OCI-LY7 (cell line): Measurements from ENCODE around the gene DISC1.

Experiments
- EZH2phosphoT487 ChIP-seq: fragments of 200-600 bp; sonication (generic); IDR thresholded peaks from 2 replicates; pipeline ENCODE4 v1.6.1; 2018; ENCODE audit warnings: low read depth, borderline replicate concordance, mild to moderate bottlenecking, mixed run types, antibody characterized with exemption, low read length, moderate library complexity, mixed read lengths
- TF ChIP-seq, protein P1 (sequence below): fragments of 200-600 bp; sonication (generic); conservative IDR thresholded peaks from 2 replicates; pipeline ENCODE4 v1.5.1; 2014; ENCODE audit warnings: mild to moderate bottlenecking, antibody characterized with exemption, low read length, moderate library complexity, mixed read lengths

DNA sequence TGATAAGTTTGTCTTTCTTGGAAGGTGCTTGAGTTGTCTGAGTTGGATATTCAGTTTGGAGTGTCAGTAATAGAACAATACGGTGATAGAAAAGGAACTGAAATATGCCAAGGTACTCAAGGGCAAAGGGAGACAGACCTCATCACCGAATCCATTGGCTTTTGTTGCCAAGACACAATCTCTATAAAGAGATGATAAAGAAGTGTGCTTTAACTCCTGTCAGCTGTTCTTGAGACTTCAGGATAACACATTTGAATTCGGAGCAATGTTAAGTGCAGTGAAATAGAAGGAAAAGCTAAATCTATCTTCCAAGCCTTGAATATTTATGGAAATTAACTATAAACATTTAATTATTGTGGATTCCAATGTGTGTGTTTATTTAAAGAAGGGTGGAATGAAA lies 194.7 kb downstream of the DISC1 start:
- TF ChIP-seq, protein P1, sequence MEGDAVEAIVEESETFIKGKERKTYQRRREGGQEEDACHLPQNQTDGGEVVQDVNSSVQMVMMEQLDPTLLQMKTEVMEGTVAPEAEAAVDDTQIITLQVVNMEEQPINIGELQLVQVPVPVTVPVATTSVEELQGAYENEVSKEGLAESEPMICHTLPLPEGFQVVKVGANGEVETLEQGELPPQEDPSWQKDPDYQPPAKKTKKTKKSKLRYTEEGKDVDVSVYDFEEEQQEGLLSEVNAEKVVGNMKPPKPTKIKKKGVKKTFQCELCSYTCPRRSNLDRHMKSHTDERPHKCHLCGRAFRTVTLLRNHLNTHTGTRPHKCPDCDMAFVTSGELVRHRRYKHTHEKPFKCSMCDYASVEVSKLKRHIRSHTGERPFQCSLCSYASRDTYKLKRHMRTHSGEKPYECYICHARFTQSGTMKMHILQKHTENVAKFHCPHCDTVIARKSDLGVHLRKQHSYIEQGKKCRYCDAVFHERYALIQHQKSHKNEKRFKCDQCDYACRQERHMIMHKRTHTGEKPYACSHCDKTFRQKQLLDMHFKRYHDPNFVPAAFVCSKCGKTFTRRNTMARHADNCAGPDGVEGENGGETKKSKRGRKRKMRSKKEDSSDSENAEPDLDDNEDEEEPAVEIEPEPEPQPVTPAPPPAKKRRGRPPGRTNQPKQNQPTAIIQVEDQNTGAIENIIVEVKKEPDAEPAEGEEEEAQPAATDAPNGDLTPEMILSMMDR, result no peak
- TF ChIP-seq EZH2phosphoT487, result no peak
